Nephron (organoid): ENCODE measurements around the gene SLC44A3.

Experiments
- H3K27ac Mint-ChIP-seq, 3 experiments: 2 replicates each; pipeline ENCODE4 v1.8.0; 2020; ENCODE audit warnings: mixed read lengths in 3 of 3, mild to moderate bottlenecking in 2 of 3, moderate library complexity in 1 of 3
- H3K27me3 Mint-ChIP-seq: 2 replicates; pipeline ENCODE4 v1.8.0; 2021; ENCODE audit warnings: low read depth, mild to moderate bottlenecking, moderate library complexity, mixed read lengths
- H3K36me3 Mint-ChIP-seq: 2 replicates; pipeline ENCODE4 v1.8.0; 2020; ENCODE audit warnings: low read depth, mixed read lengths
- H3K4me1 Mint-ChIP-seq: 2 replicates; pipeline ENCODE4 v1.8.0; 2020; ENCODE audit warnings: mixed read lengths
- H3K4me3 Mint-ChIP-seq, 3 experiments: 2 replicates each; pipeline ENCODE4 v1.8.0; 2020; ENCODE audit warnings: mild to moderate bottlenecking in 3 of 3, mixed read lengths in 3 of 3, moderate library complexity in 2 of 3
- H3K9me3 Mint-ChIP-seq: 2 replicates; pipeline ENCODE4 v1.8.0; 2020; ENCODE audit warnings: mixed read lengths
- TF ChIP-seq, protein P1 (sequence below), 3 experiments: fragments of 200-600 bp; sonication (generic); IDR thresholded peaks; one replicate each; pipeline ENCODE4 v1.5.0; 2021; ENCODE audit warnings: antibody characterized with exemption in 3 of 3; ENCODE audit not compliant: unreplicated experiment in 3 of 3

The SLC44A3 gene

DNA sequence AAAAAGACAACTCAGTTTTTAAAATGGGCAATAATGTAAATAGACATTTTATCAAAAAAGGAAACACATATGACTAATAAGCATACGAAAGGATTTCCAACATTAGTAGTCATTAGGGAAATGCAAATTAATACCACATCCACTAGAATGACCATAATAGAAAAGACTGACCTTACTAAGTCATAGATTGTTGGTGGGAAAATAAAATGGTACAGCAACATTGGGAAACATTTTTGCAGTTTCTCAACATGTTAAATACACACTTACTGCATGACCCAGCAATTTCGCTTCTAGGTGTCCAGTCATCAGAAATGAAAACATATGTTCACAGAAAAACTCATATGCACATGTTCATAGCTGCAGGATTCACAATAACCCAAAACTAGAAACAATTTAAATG lies 29.9 kb upstream of the SLC44A3 start:
- Mint-ChIP-seq H3K9me3 (no peaks in the 10 kb centered on the region), H3K27me3 (no peaks in the 10 kb centered on the region), H3K27ac (no peak overlapping the region), H3K4me1 (peaks cover 23% of the 10 kb centered on the region), H3K4me3 (no peak overlapping the region), H3K36me3 (no peaks in the 10 kb centered on the region)
- TF ChIP-seq, protein P1, sequence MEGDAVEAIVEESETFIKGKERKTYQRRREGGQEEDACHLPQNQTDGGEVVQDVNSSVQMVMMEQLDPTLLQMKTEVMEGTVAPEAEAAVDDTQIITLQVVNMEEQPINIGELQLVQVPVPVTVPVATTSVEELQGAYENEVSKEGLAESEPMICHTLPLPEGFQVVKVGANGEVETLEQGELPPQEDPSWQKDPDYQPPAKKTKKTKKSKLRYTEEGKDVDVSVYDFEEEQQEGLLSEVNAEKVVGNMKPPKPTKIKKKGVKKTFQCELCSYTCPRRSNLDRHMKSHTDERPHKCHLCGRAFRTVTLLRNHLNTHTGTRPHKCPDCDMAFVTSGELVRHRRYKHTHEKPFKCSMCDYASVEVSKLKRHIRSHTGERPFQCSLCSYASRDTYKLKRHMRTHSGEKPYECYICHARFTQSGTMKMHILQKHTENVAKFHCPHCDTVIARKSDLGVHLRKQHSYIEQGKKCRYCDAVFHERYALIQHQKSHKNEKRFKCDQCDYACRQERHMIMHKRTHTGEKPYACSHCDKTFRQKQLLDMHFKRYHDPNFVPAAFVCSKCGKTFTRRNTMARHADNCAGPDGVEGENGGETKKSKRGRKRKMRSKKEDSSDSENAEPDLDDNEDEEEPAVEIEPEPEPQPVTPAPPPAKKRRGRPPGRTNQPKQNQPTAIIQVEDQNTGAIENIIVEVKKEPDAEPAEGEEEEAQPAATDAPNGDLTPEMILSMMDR (IDR thresholded peaks at IDR 0.05; ENCODE audit: unreplicated experiment in 3 of 3): no peak

DNA sequence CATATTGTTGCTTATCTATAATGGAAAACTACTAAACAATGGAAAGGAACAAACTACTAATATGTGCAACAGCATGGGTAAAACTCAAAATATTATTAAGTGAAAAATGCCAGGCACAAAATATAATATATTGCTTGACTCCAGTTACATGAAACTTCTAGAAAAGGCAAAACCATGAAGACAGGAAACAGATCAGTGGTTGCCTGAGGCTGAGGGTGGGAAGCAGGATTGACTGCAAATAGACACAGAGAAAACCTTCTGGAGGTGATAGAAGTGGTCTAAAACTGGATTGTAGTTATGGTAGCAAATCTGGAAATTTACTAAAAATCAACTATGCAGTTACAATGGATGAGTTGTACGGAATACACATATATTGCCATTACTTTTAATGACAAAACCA lies 29.5 kb upstream of the SLC44A3 start:
- Mint-ChIP-seq H3K27ac (no peak overlapping the region), H3K27me3 (no peaks in the 10 kb centered on the region), H3K36me3 (no peaks in the 10 kb centered on the region), H3K4me3 (no peak overlapping the region), H3K4me1 (peaks cover 23% of the 10 kb centered on the region), H3K9me3 (no peaks in the 10 kb centered on the region)
- TF ChIP-seq, protein P1 (IDR thresholded peaks at IDR 0.05; ENCODE audit: unreplicated experiment in 3 of 3): no peak

DNA sequence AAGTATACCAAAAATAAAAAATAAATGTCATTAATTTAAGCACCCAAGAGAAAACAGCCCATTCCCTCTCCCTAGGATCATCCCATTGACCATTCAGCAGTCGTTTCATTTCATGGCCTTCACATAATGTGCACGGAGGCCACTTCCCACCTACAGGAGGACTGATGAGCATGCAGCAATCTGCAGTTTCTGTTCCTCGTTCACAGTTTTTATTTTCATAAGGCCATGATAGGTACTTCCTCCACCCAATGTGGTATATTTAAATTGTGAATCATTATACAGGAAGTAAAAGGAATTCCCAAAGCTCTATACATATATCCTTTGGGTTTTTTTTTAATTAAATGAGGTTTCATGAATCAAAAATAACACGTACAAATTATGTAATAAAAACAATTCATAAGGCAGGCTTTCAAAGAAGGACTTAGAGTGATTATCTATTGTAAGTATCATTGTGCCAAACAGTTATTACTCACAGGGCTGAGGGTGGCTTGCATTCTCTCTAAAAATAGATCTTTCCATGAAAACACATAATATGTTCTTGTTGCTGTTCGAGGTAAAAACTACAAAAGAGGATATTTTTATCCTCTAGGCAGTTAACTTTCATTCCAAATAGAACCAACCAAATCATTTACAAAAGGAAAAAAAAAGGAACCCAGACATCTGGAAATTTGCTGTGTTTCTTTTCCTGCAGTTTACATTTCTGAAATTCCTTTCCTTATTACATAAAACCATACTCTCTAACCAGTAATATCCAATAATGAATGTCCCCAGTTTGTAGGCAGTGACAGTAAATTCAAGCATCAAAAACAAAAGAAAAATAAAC lies 27.5 kb upstream of the SLC44A3 start:
- TF ChIP-seq, protein P1 (IDR thresholded peaks at IDR 0.05; ENCODE audit: unreplicated experiment in 3 of 3): no peak
- Mint-ChIP-seq H3K9me3 (no peaks in the 10 kb centered on the region), H3K27me3 (no peaks in the 10 kb centered on the region), H3K27ac (peak overlapping the region; percentile 72 to 90 (median 78)), H3K36me3 (no peaks in the 10 kb centered on the region), H3K4me1 (peaks cover 26% of the 10 kb centered on the region), H3K4me3 (no peak overlapping the region)

DNA sequence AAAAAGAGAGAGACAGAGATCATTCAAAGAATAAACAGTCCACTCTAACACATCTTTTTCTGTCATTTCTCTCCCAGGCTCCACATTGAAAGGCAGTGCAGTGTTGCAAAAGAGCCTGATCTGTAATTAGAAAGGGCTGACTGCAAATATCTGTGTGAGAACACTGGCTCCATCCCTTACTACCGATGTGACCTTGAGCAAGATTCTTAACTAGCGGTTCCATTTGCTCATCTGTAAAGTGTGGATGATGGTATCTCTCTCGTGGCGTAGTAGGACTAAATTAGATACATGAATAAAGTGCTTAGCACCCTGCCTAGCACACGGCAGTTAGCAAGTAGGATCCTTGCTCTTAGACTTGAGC lies 26.9 kb upstream of the SLC44A3 start:
- Mint-ChIP-seq H3K4me3 (no peak overlapping the region), H3K9me3 (no peaks in the 10 kb centered on the region), H3K27ac (peak overlapping the region; percentile 72 to 90 (median 78)), H3K4me1 (peaks cover 32% of the 10 kb centered on the region), H3K27me3 (no peaks in the 10 kb centered on the region), H3K36me3 (no peaks in the 10 kb centered on the region)
- TF ChIP-seq, protein P1 (IDR thresholded peaks at IDR 0.05; ENCODE audit: unreplicated experiment in 3 of 3): no peak

DNA sequence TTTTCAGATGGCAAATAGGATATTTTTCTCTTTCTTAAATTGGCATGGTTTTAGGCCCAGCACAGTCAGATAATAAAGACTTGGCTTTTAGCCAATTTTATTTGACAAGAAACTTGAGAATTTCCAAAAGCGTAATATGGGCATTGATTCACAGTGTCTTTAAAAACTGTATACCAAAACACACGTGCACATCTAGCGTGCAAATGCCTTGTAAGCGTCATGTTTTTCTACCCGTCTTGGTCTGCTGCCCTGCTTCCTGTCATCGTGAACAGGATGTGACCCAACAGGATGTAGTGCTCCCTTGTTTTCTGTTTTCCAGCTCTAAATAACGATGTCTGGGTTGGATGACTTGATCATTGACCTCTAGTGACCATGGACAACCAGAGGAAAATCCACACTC lies 24.7 kb upstream of the SLC44A3 start:
- Mint-ChIP-seq H3K4me3 (no peak overlapping the region), H3K27me3 (no peaks in the 10 kb centered on the region), H3K27ac (peak overlapping the region in 2 of 3 experiments; percentile 53 to 77), H3K36me3 (no peaks in the 10 kb centered on the region), H3K9me3 (no peaks in the 10 kb centered on the region), H3K4me1 (peaks cover 41% of the 10 kb centered on the region)
- TF ChIP-seq, protein P1 (IDR thresholded peaks at IDR 0.05; ENCODE audit: unreplicated experiment in 3 of 3): no peak

DNA sequence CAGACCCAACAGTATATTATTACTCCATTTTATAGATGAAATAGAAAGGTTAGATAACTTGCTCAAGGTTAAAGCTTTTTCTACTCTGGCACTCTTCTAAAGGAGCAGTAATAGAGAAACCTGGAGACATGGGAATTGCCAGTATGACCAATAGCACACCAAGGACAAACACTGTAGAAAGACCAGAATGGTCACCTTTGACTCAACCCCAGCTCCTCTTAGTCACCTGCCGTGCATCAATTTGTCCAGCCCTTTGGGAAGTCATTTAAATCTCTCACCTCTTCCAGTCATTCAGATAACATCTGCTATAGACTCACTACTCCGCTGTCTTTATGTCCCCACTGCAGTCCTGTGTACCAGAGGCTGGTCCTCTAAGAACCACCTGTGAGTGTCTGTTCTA lies 23.9 kb upstream of the SLC44A3 start:
- H3K4me3 Mint-ChIP-seq: no peak overlapping the region
- peaks cover 47% of the 10 kb centered on the region for H3K4me1 Mint-ChIP-seq
- TF ChIP-seq, protein P1 (IDR thresholded peaks at IDR 0.05; ENCODE audit: unreplicated experiment in 3 of 3): no peak
- H3K9me3 Mint-ChIP-seq: no peaks in the 10 kb centered on the region
- no peaks in the 10 kb centered on the region for H3K36me3 Mint-ChIP-seq
- H3K27me3 Mint-ChIP-seq: no peaks in the 10 kb centered on the region
- peak overlapping the region in 1 of 3 experiments; percentile 82 for H3K27ac Mint-ChIP-seq
